C1 segment of cervical spinal cord (tissue), 14 donors: ENCODE data around the gene VPS13C.

Source experiments
- DNase-seq, 14 donors: peaks; one replicate each; lab custom pipeline; 2025; lab: John Stamatoyannopoulos, UW

VPS13C gene

GRCh38 chr15:61856295-61856694, 204.0 kb downstream of the VPS13C start:
- no peak for DNase-seq

- no peak for DNase-seq
Measured at GRCh38 chr15:61853195-61853594, 207.1 kb downstream of the VPS13C start.

- no peak for DNase-seq
Measured at GRCh38 chr15:61851955-61852354, 208.3 kb downstream of the VPS13C start.

- DNase-seq, result no peak
Measured at GRCh38 chr15:61849447-61849846, 210.8 kb downstream of the VPS13C start.

GRCh38 chr15:61841466-61841865, 218.8 kb downstream of the VPS13C start:
- no peak for DNase-seq

- DNase-seq, result no peak
Measured at GRCh38 chr15:61840090-61840489, 220.2 kb downstream of the VPS13C start.

GRCh38 chr15:61839546-61839945, 220.7 kb downstream of the VPS13C start:
- DNase-seq, result no peak

- peak in 11 of 14 donors; percentile 7 to 72 (median 29) for DNase-seq
Measured at GRCh38 chr15:61835496-61836106, 224.6 kb downstream of the VPS13C start.

GRCh38 chr15:61835029-61835428, 225.2 kb downstream of the VPS13C start:
- DNase-seq, result no peak

- DNase-seq, result peak in 12 of 14 donors; percentile 12 to 79 (median 44)
Measured at GRCh38 chr15:61834076-61834697, 226.1 kb downstream of the VPS13C start.

- no peak for DNase-seq
Measured at GRCh38 chr15:61832223-61832622, 228.0 kb downstream of the VPS13C start.

- DNase-seq, result no peak
Measured at GRCh38 chr15:61831505-61831921, 228.7 kb downstream of the VPS13C start.

GRCh38 chr15:61830536-61831330, 229.5 kb downstream of the VPS13C start:
- DNase-seq, result no peak

GRCh38 chr15:61829514-61829889, 230.7 kb downstream of the VPS13C start:
- no peak for DNase-seq

GRCh38 chr15:61828860-61829513, 231.3 kb downstream of the VPS13C start:
- DNase-seq, result no peak

- no peak for DNase-seq
Measured at GRCh38 chr15:61828008-61828407, 232.2 kb downstream of the VPS13C start.

- no peak for DNase-seq
Measured at GRCh38 chr15:61827131-61827530, 233.1 kb downstream of the VPS13C start.

GRCh38 chr15:61824291-61824690, 236.0 kb downstream of the VPS13C start:
- DNase-seq, result no peak

GRCh38 chr15:61822511-61822910, 237.7 kb downstream of the VPS13C start:
- no peak for DNase-seq

- no peak for DNase-seq
Measured at GRCh38 chr15:61820951-61821350, 239.3 kb downstream of the VPS13C start.

- no peak for DNase-seq
Measured at GRCh38 chr15:61820212-61820611, 240.0 kb downstream of the VPS13C start.

- no peak for DNase-seq
Measured at GRCh38 chr15:61819386-61819785, 240.9 kb downstream of the VPS13C start.
